H1 (cell line): Measurements from ENCODE around the gene CLPX. TPM values are rescaled to one million over a fixed set of nuclear protein-coding genes. Genes with fewer than 3 reads are reported as not detected.

Experiments
- SIN3A ChIP-seq, 2 experiments: IDR thresholded peaks in 1 of 2; conservative IDR thresholded peaks in 1 of 2; 2 replicates each; pipeline ENCODE4 v1.6.1; 2011 to 2012; ENCODE audit warnings: low read length in 2 of 2, improper control_type of control experiment in 1 of 2, low read depth in 1 of 2, mild to moderate bottlenecking in 1 of 2
- SP2 ChIP-seq: IDR thresholded peaks from 2 replicates; pipeline ENCODE4 v1.6.1; 2012; ENCODE audit warnings: mild to moderate bottlenecking, low read length, inconsistent platforms
- SRF ChIP-seq: IDR thresholded peaks from 2 replicates; pipeline ENCODE4 v1.6.1; 2011; ENCODE audit warnings: mild to moderate bottlenecking, low read depth, low read length, moderate library complexity
- USF2 ChIP-seq: IDR thresholded peaks from 2 replicates; pipeline ENCODE4 v1.6.1; 2011; ENCODE audit warnings: low read length, improper control_type of control experiment
- polyA plus RNA-seq, 7 experiments: library from polyadenylated mRNA; depleted of rRNA in 3 of 7; stranded (reverse) in 5 of 7; unstranded in 2 of 7; fragments of >200 nt in 5 of 7; fragments of 200-250 nt in 2 of 7; gene quantifications; 1 replicate in 5 of 7; 2 replicates in 1 of 7; 4 replicates in 1 of 7; pipeline versions ENCODE4 v1.2.1 to v1.2.3, GENCODE V29; 2011 to 2013; ENCODE audit warnings: missing spikeins in 2 of 7, mixed read lengths in 2 of 7
- total RNA-seq: library from RNA; stranded (reverse); fragmentation: NEBNext Ultra II Directional; extraction: Animal tissue kit (Norgen Biotek cat#: 25700); gene quantifications from 2 replicates; pipeline ENCODE4 v1.2.1, GENCODE V29; 2021

CLPX gene
- total and polyA plus RNA-seq, 2 of the 8 experiments (the other 6 are each of a cell fraction or from before 2014, with no cell fraction given): 10.5 to 53.6 TPM

- TF ChIP-seq SIN3A (conservative IDR thresholded peaks at IDR 0.05 in 1 of 2, IDR thresholded peaks at IDR 0.05 in 1 of 2; ENCODE audit: low read depth in 1 of 2, low read length in 2 of 2) (no peak), USF2 (no peak), SP2 (no peak), SRF (no peak)
These were observed 26.4 kb upstream of the CLPX start (continued) for GRCh38 chr15:65211482-65211982.
